HepG2 (cell line): Measurements from ENCODE around the gene VPS13D. TPM values are rescaled to one million over a fixed set of nuclear protein-coding genes. Genes with fewer than 3 reads are reported as not detected.

Experiments used
- ATF7-NPFF ChIP-seq: sonication (generic); formaldehyde crosslinking; IDR thresholded peaks from 2 replicates; pipeline ENCODE4 v1.8.1; 2023; ENCODE audit warnings: mild to moderate bottlenecking, low read depth, missing genetic modification reagents, moderate library complexity
- DNMT3B ChIP-seq: conservative IDR thresholded peaks from 2 replicates; pipeline ENCODE4 v1.6.1; 2016; ENCODE audit warnings: missing biosample characterization, control low read depth
- ESRRA ChIP-seq: sonication (generic); formaldehyde crosslinking; IDR thresholded peaks from 2 replicates; pipeline ENCODE4 v1.5.1; 2020; ENCODE audit warnings: mild to moderate bottlenecking, low read depth, missing genetic modification reagents
- GATA4 ChIP-seq: sonication (generic); IDR thresholded peaks from 2 replicates; pipeline ENCODE4 v1.6.1; 2016; ENCODE audit warnings: antibody characterized with exemption, low read depth, borderline replicate concordance
- KDM1A ChIP-seq: IDR thresholded peaks from 2 replicates; pipeline ENCODE4 v1.6.1; 2016; ENCODE audit warnings: missing compliant biosample characterization
- KDM5B ChIP-seq: sonication (generic); formaldehyde crosslinking; IDR thresholded peaks from 2 replicates; pipeline ENCODE4 v1.4.0; 2020; ENCODE audit warnings: missing genetic modification reagents, mild to moderate bottlenecking, borderline replicate concordance
- LCORL ChIP-seq, 2 experiments: fragments of 450-650 bp in 1 of 2; sonication (generic) in 1 of 2; formaldehyde crosslinking in 1 of 2; IDR thresholded peaks; 2 replicates each; pipeline versions ENCODE4 v1.5.0 to v1.6.1; 2017 to 2020; ENCODE audit warnings: antibody characterized with exemption in 1 of 2, missing genetic modification reagents in 1 of 2
- MED8 ChIP-seq: sonication (generic); formaldehyde crosslinking; IDR thresholded peaks from 2 replicates; pipeline ENCODE4 v1.8.1; 2023; ENCODE audit warnings: mild to moderate bottlenecking, missing genetic modification reagents; ENCODE audit not compliant: insufficient replicate concordance
- MEIS2 ChIP-seq: sonication (generic); formaldehyde crosslinking; IDR thresholded peaks from 2 replicates; pipeline ENCODE4 v1.9.0; 2021; ENCODE audit warnings: mild to moderate bottlenecking, missing genetic modification reagents
- MTA3 ChIP-seq: sonication (generic); formaldehyde crosslinking; IDR thresholded peaks from 2 replicates; pipeline ENCODE4 v1.4.0; 2020; ENCODE audit warnings: missing genetic modification reagents
- NR2F1 ChIP-seq, 2 experiments: fragments of 450-650 bp in 1 of 2; formaldehyde crosslinking in 1 of 2; IDR thresholded peaks; 2 replicates each; pipeline versions ENCODE4 v1.5.0 to v1.6.1; 2016 to 2020; ENCODE audit warnings: mild to moderate bottlenecking in 1 of 2, missing compliant biosample characterization in 1 of 2, missing genetic modification reagents in 1 of 2, moderate library complexity in 1 of 2
- PHF21A ChIP-seq: sonication (generic); formaldehyde crosslinking; IDR thresholded peaks from 2 replicates; pipeline ENCODE4 v1.5.0; 2020; ENCODE audit warnings: mild to moderate bottlenecking, missing genetic modification reagents
- RXRB ChIP-seq: IDR thresholded peaks from 2 replicates; pipeline ENCODE4 v1.6.1; 2016; ENCODE audit warnings: borderline replicate concordance, missing genetic modification reagents, missing compliant biosample characterization
- TBX3 ChIP-seq: fragments of 450-650 bp; IDR thresholded peaks from 2 replicates; pipeline ENCODE4 v1.6.1; 2017; ENCODE audit warnings: antibody characterized with exemption, mild to moderate bottlenecking, inconsistent platforms, borderline replicate concordance
- TFE3 ChIP-seq: IDR thresholded peaks from 2 replicates; pipeline ENCODE4 v1.6.1; 2016
- ZFP1 ChIP-seq: IDR thresholded peaks from 2 replicates; pipeline ENCODE4 v1.6.1; 2016
- ZNF207 ChIP-seq: fragments of 450-650 bp; IDR thresholded peaks from 2 replicates; pipeline ENCODE4 v1.6.1; 2016; ENCODE audit warnings: antibody characterized with exemption, borderline replicate concordance
- ZNF329 ChIP-seq: sonication (generic); formaldehyde crosslinking; IDR thresholded peaks from 2 replicates; pipeline ENCODE4 v1.9.0; 2021; ENCODE audit warnings: low read depth, mild to moderate bottlenecking, missing genetic modification reagents
- ZNF331 ChIP-seq: sonication (generic); formaldehyde crosslinking; IDR thresholded peaks from 2 replicates; pipeline ENCODE4 v1.4.0; 2020; ENCODE audit warnings: missing genetic modification reagents
- ZNF616 ChIP-seq: sonication (generic); formaldehyde crosslinking; IDR thresholded peaks from 2 replicates; pipeline ENCODE4 v1.5.0; 2020; ENCODE audit warnings: low read depth, mild to moderate bottlenecking, missing genetic modification reagents
- ZNF687 ChIP-seq: sonication (generic); formaldehyde crosslinking; IDR thresholded peaks from 2 replicates; pipeline ENCODE4 v1.5.1; 2020; ENCODE audit warnings: mild to moderate bottlenecking, missing genetic modification reagents, moderate library complexity
- ZNF776 ChIP-seq: sonication (generic); formaldehyde crosslinking; IDR thresholded peaks from 2 replicates; pipeline ENCODE4 v1.4.0; 2020; ENCODE audit warnings: mild to moderate bottlenecking, missing genetic modification reagents
- polyA plus RNA-seq, 8 experiments: library from polyadenylated mRNA; depleted of rRNA in 3 of 8; stranded (reverse) in 7 of 8; unstranded in 1 of 8; fragments of >200 nt; fragmentation: Illumina TruSeq in 4 of 8; extraction: Trizol in 4 of 8; gene quantifications; 2 replicates each; pipeline versions ENCODE4 v1.2.1 to v1.2.3, GENCODE V29; 2011 to 2016; ENCODE audit warnings: low read depth in 4 of 8, missing spikeins in 1 of 8, mixed read lengths in 1 of 8; ENCODE audit not compliant: insufficient read depth in 1 of 8
- total RNA-seq, 5 experiments: library from RNA; depleted of rRNA; stranded (reverse); fragments of >200 nt; fragmentation: Illumina TruSeq; extraction: Trizol; gene quantifications; 2 replicates each; pipeline ENCODE4 v1.2.3, GENCODE V29; 2016; ENCODE audit warnings: low read depth in 1 of 5
- TF ChIP-seq, protein P1 (sequence below): sonication (generic); formaldehyde crosslinking; IDR thresholded peaks from 2 replicates; pipeline ENCODE4 v1.4.0; 2020; ENCODE audit warnings: missing genetic modification reagents

Gene VPS13D
- total and polyA plus RNA-seq, 2 of the 13 experiments (the other 11 are each of a cell fraction or from before 2014, with no cell fraction given) = 8.6 to 13.9 TPM

DNA sequence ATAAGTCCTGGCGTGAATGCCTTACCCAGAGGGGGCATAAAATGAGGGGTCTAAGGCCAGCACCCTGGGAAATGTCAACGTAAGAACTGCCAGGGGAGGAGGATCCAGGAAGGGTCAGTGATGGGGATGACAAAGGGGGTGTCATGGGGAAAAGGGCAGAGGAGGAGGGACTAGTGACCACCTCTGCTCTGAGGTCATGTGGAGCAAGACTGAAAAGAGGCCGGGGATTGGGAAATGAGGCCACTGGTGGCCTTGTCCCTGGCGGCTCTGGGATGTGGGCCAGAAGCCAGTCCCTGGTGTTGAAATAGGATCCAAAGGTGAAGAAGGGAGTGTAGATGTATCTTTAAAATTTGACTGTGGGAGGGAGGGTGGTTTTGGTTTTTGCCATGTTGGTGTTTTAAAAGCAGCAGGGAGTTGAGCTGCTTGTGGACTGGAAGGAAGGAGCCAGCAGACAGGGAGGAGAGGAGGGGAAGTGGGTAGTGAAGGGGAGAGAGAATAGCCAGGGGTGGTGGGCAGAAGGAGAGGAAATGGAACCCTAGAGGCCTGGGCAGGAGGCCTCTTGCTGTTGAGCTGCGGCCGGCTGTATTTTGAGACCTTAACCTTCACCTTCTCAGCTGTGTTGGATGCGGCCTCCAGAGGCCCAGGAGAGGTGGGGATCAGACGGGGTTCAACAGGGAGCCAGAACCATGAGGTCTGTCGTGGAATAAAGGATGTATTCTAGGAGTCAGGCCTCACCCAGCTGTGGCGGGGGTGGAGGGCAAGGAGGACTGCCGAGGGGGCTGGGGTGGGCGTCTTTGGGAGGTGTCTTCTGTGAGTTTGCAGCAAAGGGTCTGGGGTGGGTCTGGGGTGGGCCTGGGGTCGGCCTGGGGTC lies 295.7 kb downstream of the VPS13D start (continued):
- TF ChIP-seq ZFP1 (0 out of 2 replicates have a peak, but pooled peaks have one; percentile 37), GATA4 (peak; percentile 74; the same call in 1 of the 2 replicates), ZNF616 (CRISPR knock-in tag) (no peak), ZNF207 (no peak), KDM1A (CRISPR knock-in tag) (no peak), ZNF776 (0 out of 2 replicates have a peak, but pooled peaks have one; percentile 45), LCORL (IDR thresholded peaks at IDR 0.05) (peak; percentile 91), LCORL (CRISPR knock-in tag; IDR thresholded peaks at IDR 0.05) (peak; percentile 97), TBX3 (no peak), MEIS2 (0 out of 2 replicates have a peak, but pooled peaks have one; percentile 34), KDM5B (CRISPR knock-in tag) (0 out of 2 replicates have a peak, but pooled peaks have one; percentile 20), ZNF329 (no peak), ESRRA (CRISPR knock-in tag) (peak; percentile 89; the same call in 1 of the 2 replicates), ZNF331 (CRISPR knock-in tag) (peak; percentile 40; the same call in 1 of the 2 replicates), NR2F1 (CRISPR knock-in tag; IDR thresholded peaks at IDR 0.05) (peak; percentile 77 to 80), RXRB (CRISPR knock-in tag) (peak; percentile 96), TFE3 (CRISPR knock-in tag) (peak; percentile 75), ZNF687 (CRISPR knock-in tag) (peak; percentile 79), PHF21A (CRISPR knock-in tag) (peak; percentile 89), ATF7-NPFF (CRISPR knock-in tag) (no peak), MED8 (peak; percentile 91), DNMT3B (CRISPR knock-in tag) (no peak), MTA3 (CRISPR knock-in tag) (no peak)
- TF ChIP-seq, protein P1, sequence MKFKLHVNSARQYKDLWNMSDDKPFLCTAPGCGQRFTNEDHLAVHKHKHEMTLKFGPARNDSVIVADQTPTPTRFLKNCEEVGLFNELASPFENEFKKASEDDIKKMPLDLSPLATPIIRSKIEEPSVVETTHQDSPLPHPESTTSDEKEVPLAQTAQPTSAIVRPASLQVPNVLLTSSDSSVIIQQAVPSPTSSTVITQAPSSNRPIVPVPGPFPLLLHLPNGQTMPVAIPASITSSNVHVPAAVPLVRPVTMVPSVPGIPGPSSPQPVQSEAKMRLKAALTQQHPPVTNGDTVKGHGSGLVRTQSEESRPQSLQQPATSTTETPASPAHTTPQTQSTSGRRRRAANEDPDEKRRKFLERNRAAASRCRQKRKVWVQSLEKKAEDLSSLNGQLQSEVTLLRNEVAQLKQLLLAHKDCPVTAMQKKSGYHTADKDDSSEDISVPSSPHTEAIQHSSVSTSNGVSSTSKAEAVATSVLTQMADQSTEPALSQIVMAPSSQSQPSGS (CRISPR knock-in tag) = peak; percentile 70; the same call in 1 of the 2 replicates
